Uterus (tissue), 4 donors: ENCODE measurements around the gene PCYT1A. TPM values are rescaled to one million over a fixed set of nuclear protein-coding genes. Genes with fewer than 3 reads are reported as not detected.
A peak's percentile ranks its signal among the peaks of the same experiment; 100 is the strongest.
"Not testable (repeated sequence)": the region's sequence is repeated elsewhere in the genome, so short reads cannot be mapped to it uniquely, and the experiment has no call there.

ENCODE experiments used
- DNase-seq, 2 donors: peaks; one replicate each; pipeline ENCODE4 v3.0.0-alpha.2; 2019 to 2020
- H3K27ac ChIP-seq, 2 donors: fragments of 200-600 bp; sonication (generic); 1 replicate in 1 of 2; 2 replicates in 1 of 2; pipeline ENCODE4 v1.5.1; 2016 to 2018
- H3K27me3 ChIP-seq, 2 donors: fragments of 200-600 bp; sonication (generic); one replicate each; pipeline ENCODE4 v1.5.1; 2018 to 2019; ENCODE audit warnings: control low read depth in 1 of 2
- H3K36me3 ChIP-seq, 2 donors: fragments of 200-600 bp; sonication (generic); one replicate each; pipeline ENCODE4 v1.5.1; 2019; ENCODE audit warnings: control low read depth in 1 of 2
- H3K4me1 ChIP-seq, 2 donors: fragments of 200-600 bp; sonication (generic); one replicate each; pipeline ENCODE4 v1.5.1; 2018 to 2019; ENCODE audit warnings: control low read depth in 1 of 2
- H3K4me3 ChIP-seq, 2 donors: fragments of 200-600 bp; sonication (generic); 1 replicate in 1 of 2; 2 replicates in 1 of 2; pipeline ENCODE4 v1.5.1; 2018 to 2019; ENCODE audit warnings: mild to moderate bottlenecking in 1 of 2
- H3K9me3 ChIP-seq, 2 donors: fragments of 200-600 bp; sonication (generic); one replicate each; pipeline ENCODE4 v1.5.1; 2019; ENCODE audit warnings: control low read depth in 1 of 2
- CTCF ChIP-seq, 4 experiments: fragments of 200-600 bp in 2 of 4; fragments of 450-650 bp in 2 of 4; sonication (generic) in 2 of 4; IDR thresholded peaks; one replicate each; pipeline ENCODE4 v1.5.1; 2016 to 2019; ENCODE audit warnings: antibody characterized with exemption in 4 of 4, mild to moderate bottlenecking in 2 of 4, moderate library complexity in 1 of 4
- POLR2A ChIP-seq, 2 donors: fragments of 450-650 bp; IDR thresholded peaks; one replicate each; pipeline ENCODE4 v1.6.1; 2016; ENCODE audit warnings: antibody characterized with exemption in 2 of 2, mild to moderate bottlenecking in 1 of 2, moderate library complexity in 1 of 2
- intact Hi-C: fragments of 100-400 bp; cut with DNase I; formaldehyde crosslinking; loops from one replicate; pipeline ENCODE4 v1.15.1; 2023; ENCODE audit warnings: low total_unique reads
- total RNA-seq, 4 donors: library from RNA; depleted of rRNA in 3 of 4; stranded (reverse); fragments of >200 nt in 3 of 4; gene quantifications; one replicate each; pipeline versions ENCODE4 v1.1.0 to v1.2.4, GENCODE V29; 2014 to 2023
- donor health status: DM: yes; HTN: yes; CAD: no.

The PCYT1A gene
- total RNA-seq, 4 donors from 2014 or later = 36.5 to 275 (median 56.0) TPM

GRCh38 chr3:196320137-196320536, 32.6 kb upstream of the PCYT1A start:
- Histone ChIP-seq H3K4me1 (no peaks in the 10 kb centered on the region), H3K27me3 (no peaks in the 10 kb centered on the region), H3K4me3 (no peak overlapping the region), H3K9me3 (no peaks in the 10 kb centered on the region), H3K36me3 (no peaks in the 10 kb centered on the region), H3K27ac (no peak overlapping the region)
- intact Hi-C loops = no loop called here
- TF ChIP-seq CTCF (IDR thresholded peaks at IDR 0.05) = no peak
- no peak for TF ChIP-seq POLR2A (IDR thresholded peaks at IDR 0.05)
- no peak for DNase-seq

GRCh38 chr3:196317687-196318467, 30.4 kb upstream of the PCYT1A start, which contains the start of gene DYNLT2B:
Gene DYNLT2B, minus strand, starts transcription at chr3:196318240. Its CDS starts 88 bp downstream, at chr3:196318152.
- H3K4me1 ChIP-seq = no peaks in the 10 kb centered on the region
- no peaks in the 10 kb centered on the region for H3K9me3 ChIP-seq
- intact Hi-C loops = no loop called here
- H3K36me3 ChIP-seq = no peaks in the 10 kb centered on the region
- DNase-seq = peak; percentile 80 to 86
- H3K27ac ChIP-seq = peak within 1 kb of the TSS; percentile 86 to 97
- peak within 1 kb of the TSS; percentile 77 to 93 for H3K4me3 ChIP-seq
- H3K27me3 ChIP-seq = no peaks in the 10 kb centered on the region
- TF ChIP-seq CTCF (IDR thresholded peaks at IDR 0.05) = peak in 2 of 4 experiments; percentile 8 to 23
- peak; percentile 37 to 70 for TF ChIP-seq POLR2A (IDR thresholded peaks at IDR 0.05)

GRCh38 chr3:196316799-196317686, 29.5 kb upstream of the PCYT1A start:
- intact Hi-C loops, H3K27me3 ChIP-seq, DNase-seq, H3K36me3 ChIP-seq, H3K4me1 ChIP-seq, H3K9me3 ChIP-seq: not testable (repeated sequence)
- H3K27ac ChIP-seq = peak overlapping the region; percentile 86 to 97
- peak overlapping the region; percentile 77 to 93 for H3K4me3 ChIP-seq

GRCh38 chr3:196315821-196316220, 28.3 kb upstream of the PCYT1A start:
- Histone ChIP-seq H3K36me3 (no peaks in the 10 kb centered on the region), H3K27ac (no peak overlapping the region), H3K27me3 (no peaks in the 10 kb centered on the region), H3K4me1 (no peaks in the 10 kb centered on the region), H3K9me3 (no peaks in the 10 kb centered on the region), H3K4me3 (no peak overlapping the region)
- TF ChIP-seq POLR2A (IDR thresholded peaks at IDR 0.05) (no peak), CTCF (IDR thresholded peaks at IDR 0.05) (no peak)
- intact Hi-C loops = no loop called here
- no peak for DNase-seq

DNA sequence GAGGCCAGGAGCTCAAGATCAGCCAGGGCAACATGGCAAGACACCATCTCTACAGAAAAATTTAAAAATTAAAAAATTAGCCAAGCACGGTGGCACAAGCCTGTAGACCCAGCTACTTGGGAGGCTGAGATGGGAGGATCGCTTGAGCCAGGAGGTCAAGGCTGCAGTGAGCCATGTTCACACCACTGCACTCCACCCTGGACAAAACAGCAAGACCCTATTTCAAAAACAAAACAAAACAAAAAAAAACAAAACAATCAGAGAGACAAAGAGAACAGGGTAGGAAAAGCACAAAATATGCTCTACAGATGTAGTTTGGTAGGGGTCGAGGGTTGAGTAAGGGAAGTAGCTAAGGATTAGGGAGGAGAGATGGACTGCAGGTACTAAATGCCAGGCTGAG, 27.1 kb upstream of the PCYT1A start:
- H3K27ac ChIP-seq = no peak overlapping the region
- DNase-seq = no peak
- no peak for TF ChIP-seq POLR2A (IDR thresholded peaks at IDR 0.05)
- no peak for TF ChIP-seq CTCF (IDR thresholded peaks at IDR 0.05)
- no peaks in the 10 kb centered on the region for H3K9me3 ChIP-seq
- H3K27me3 ChIP-seq = no peaks in the 10 kb centered on the region
- intact Hi-C loops = no loop called here
- no peak overlapping the region for H3K4me3 ChIP-seq
- H3K36me3 ChIP-seq = no peaks in the 10 kb centered on the region
- no peaks in the 10 kb centered on the region for H3K4me1 ChIP-seq

DNA sequence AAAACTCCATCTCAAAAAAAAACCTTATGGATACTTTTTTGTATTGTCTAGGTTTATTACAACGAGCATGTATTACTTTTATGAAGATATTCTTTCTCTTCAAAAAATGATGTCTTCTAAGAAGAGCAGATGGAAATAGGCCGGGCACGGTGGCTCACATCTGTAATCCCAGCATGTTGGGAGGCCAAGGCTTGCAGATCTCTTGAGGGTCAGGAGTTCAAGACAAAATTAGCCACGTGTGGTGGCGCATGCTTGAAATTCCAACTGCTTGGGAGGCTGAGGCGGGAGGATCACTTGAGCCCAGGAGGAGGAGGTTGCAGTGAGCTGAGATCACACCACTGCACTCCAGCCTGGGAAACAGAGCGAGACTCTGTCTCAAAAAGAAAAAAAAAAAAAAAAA, 26.6 kb upstream of the PCYT1A start:
- H3K4me1 ChIP-seq, H3K27ac ChIP-seq, H3K4me3 ChIP-seq, intact Hi-C loops, DNase-seq, H3K9me3 ChIP-seq, H3K36me3 ChIP-seq, H3K27me3 ChIP-seq: not testable (repeated sequence)

DNA sequence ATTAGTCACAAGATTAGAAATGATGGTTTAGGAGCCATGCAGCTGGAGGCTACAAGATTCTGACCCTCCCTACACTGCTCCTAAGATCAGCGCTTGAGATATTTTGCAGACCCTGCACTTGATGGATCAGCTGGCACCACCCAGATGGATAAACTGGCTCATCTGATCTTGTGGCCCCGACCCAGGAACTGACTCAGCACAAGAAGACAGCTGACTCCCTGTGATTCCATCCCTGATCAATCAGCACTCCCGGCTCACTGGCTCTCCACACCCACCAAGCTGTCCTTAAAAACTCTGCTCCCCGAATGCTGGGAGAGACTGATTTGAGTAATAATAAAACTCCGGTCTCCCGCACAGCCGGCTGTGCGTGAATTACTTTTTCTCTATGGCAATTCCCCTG, 15.4 kb upstream of the PCYT1A start:
- H3K27ac ChIP-seq, H3K4me1 ChIP-seq, H3K9me3 ChIP-seq, DNase-seq, intact Hi-C loops, H3K27me3 ChIP-seq, H3K4me3 ChIP-seq, H3K36me3 ChIP-seq: not testable (repeated sequence)

- intact Hi-C loops, H3K36me3 ChIP-seq: not testable (repeated sequence)
Observed at GRCh38 chr3:196302551-196302950, 15.0 kb upstream of the PCYT1A start.

More at GRCh38 chr3:196302551-196302950, 15.0 kb upstream of the PCYT1A start:
- H3K4me1 ChIP-seq, H3K27me3 ChIP-seq, DNase-seq, H3K27ac ChIP-seq, H3K4me3 ChIP-seq, H3K9me3 ChIP-seq: not testable (repeated sequence)
